ENCODE data around the gene NETO2. TPM values are rescaled to one million over a fixed set of nuclear protein-coding genes. Genes with fewer than 3 reads are reported as not detected.
"Not testable (repeated sequence)": the region's sequence is repeated elsewhere in the genome, so short reads cannot be mapped to it uniquely, and the experiment has no call there.

The NETO2 gene
- polyA plus RNA-seq, 3 donors: 12.4 to 15.7 (median 14.3) TPM

DNA sequence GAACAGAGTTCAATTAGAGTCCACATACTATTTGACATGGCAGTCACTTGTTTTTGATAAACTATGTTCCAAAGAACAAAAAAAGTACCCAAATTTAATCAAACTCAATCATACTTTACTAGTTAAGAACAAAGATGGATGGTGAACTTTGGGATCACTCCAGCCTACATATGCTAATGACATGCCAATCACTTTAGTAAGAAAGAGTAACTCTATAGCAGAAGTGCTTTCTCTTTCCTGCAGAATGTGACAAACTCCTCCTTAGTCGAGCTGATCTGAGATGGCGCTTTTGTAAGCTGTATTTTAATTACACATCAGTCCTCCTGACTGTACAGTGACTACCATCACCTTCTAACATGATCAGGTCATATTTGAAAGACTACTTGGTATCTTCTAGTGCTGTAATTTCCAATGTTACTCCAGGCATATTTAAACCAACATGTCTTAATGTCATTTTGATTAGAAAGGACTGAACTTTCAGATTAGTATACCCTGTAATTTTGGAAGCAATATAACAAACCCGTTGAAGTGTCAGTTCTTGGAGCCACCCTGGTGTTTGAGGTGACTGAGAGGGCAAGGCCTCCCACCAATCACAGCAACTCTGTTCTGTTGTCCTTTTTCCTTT is 4.1 kb downstream of the NETO2 start:
- H3K4me2 ChIP-seq (replicated peaks; ENCODE audit: extremely low read depth, low read length, poor library complexity, severe bottlenecking): no peak overlapping the region

DNA sequence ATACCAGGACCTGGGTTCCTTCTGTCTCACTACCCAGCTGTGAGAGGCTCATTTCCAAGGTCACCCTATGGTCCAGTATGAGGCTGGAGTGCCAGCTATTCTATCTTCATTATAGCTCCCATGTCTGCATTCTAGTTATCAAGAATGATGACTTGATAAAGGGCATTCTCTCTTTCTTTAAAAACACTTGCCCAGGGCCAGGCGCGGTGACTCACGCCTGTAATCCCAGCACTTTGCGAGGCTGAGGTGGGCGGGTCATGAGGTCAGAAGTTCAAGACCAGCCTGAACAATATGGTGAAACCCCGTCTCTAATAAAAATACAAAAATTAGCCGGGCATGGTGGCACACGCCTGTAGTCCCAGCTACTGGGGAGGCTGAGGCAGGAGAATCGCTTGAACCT is 5.8 kb downstream of the NETO2 start:
- intact Hi-C loops (cut with micrococcal nuclease); H3K36me3 ChIP-seq (replicated peaks in 1 of 2; ENCODE audit: control insufficient read depth in 1 of 2, insufficient read depth in 2 of 2, low read length in 2 of 2); H3K4me3 Mint-ChIP-seq: not testable (repeated sequence)

More for the DNA sequence above, 4.1 kb downstream of the NETO2 start:
- Mint-ChIP-seq H3K4me3 (no peak overlapping the region), H3K36me3 (peaks cover 0 to 2% of the 10 kb centered on the region in 2 donors), H3K27ac (peak overlapping the region in 1 of 7 donors; percentile 84), H3K27me3 (ENCODE audit: low read depth in 3 of 3) (peaks cover 2 to 5% (median 4%) of the 10 kb centered on the region in 3 donors), H3K9me3 (peaks cover 0 to 3% (median 2%) of the 10 kb centered on the region in 7 donors), H3K4me1 (peaks cover 40% of the 10 kb centered on the region)
- Histone ChIP-seq H3K36me3 (replicated peaks in 1 of 2; ENCODE audit: control insufficient read depth in 1 of 2, insufficient read depth in 2 of 2, low read length in 2 of 2) (no peaks in the 10 kb centered on the region), H3K79me2 (ENCODE audit: insufficient read depth, low read length) (peaks cover 73% of the 10 kb centered on the region), H3K27me3 (ENCODE audit: control insufficient read depth in 2 of 2, insufficient read depth in 2 of 2, low read length in 2 of 2) (peaks cover 0 to 5% of the 10 kb centered on the region in 2 donors), H3K9me3 (replicated peaks in 1 of 2; ENCODE audit: control insufficient read depth in 1 of 2, insufficient read depth in 1 of 2, low read length in 2 of 2) (no peaks in the 10 kb centered on the region), H3K9ac (ENCODE audit: insufficient read depth, low read length, poor library complexity, severe bottlenecking) (no peak overlapping the region), H2AFZ (ENCODE audit: insufficient read depth, low read depth, low read length, poor library complexity, severe bottlenecking) (no peak overlapping the region), H3K4me1 (ENCODE audit: control insufficient read depth in 1 of 2, insufficient read depth in 2 of 2, low read length in 2 of 2) (peaks cover 18 to 55% of the 10 kb centered on the region in 2 donors), H3K27ac (ENCODE audit: low read depth in 1 of 2, low read length in 2 of 2) (no peak overlapping the region), H4K20me1 (ENCODE audit: insufficient read depth, low read length) (no peaks in the 10 kb centered on the region), H3K4me3 (replicated peaks in 1 of 3; ENCODE audit: low read depth in 2 of 3, low read length in 3 of 3) (no peak overlapping the region)
- WGBS (ENCODE audit: insufficient coverage): no CpG with 5 or more reads among the region's 3 CpGs
- TF ChIP-seq, protein P1, sequence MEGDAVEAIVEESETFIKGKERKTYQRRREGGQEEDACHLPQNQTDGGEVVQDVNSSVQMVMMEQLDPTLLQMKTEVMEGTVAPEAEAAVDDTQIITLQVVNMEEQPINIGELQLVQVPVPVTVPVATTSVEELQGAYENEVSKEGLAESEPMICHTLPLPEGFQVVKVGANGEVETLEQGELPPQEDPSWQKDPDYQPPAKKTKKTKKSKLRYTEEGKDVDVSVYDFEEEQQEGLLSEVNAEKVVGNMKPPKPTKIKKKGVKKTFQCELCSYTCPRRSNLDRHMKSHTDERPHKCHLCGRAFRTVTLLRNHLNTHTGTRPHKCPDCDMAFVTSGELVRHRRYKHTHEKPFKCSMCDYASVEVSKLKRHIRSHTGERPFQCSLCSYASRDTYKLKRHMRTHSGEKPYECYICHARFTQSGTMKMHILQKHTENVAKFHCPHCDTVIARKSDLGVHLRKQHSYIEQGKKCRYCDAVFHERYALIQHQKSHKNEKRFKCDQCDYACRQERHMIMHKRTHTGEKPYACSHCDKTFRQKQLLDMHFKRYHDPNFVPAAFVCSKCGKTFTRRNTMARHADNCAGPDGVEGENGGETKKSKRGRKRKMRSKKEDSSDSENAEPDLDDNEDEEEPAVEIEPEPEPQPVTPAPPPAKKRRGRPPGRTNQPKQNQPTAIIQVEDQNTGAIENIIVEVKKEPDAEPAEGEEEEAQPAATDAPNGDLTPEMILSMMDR (IDR thresholded peaks at IDR 0.05): no peak
- DNase-seq: no peak
- intact Hi-C loops (cut with micrococcal nuclease): loop anchor here (5.0 to 10.0 kb wide), 5 partner anchors 102 to 1495 kb away; partner anchors contain the start of genes ABCC12 (in 2 of the 2), DNAJA2 (in 1 of the 2), ITFG1 (in 1 of the 2) and PHKB (in 1 of the 2)

More for the DNA sequence above, 5.8 kb downstream of the NETO2 start:
- H3K4me2 ChIP-seq (replicated peaks; ENCODE audit: extremely low read depth, low read length, poor library complexity, severe bottlenecking); H3K9ac ChIP-seq (ENCODE audit: insufficient read depth, low read length, poor library complexity, severe bottlenecking); H4K20me1 ChIP-seq (ENCODE audit: insufficient read depth, low read length); H3K36me3 Mint-ChIP-seq; H3K27me3 Mint-ChIP-seq (ENCODE audit: low read depth in 3 of 3); H3K27me3 ChIP-seq (ENCODE audit: control insufficient read depth in 2 of 2, insufficient read depth in 2 of 2, low read length in 2 of 2); H3K27ac ChIP-seq (ENCODE audit: low read depth in 1 of 2, low read length in 2 of 2); H3K9me3 ChIP-seq (replicated peaks in 1 of 2; ENCODE audit: control insufficient read depth in 1 of 2, insufficient read depth in 1 of 2, low read length in 2 of 2); DNase-seq; H3K4me3 ChIP-seq (replicated peaks in 1 of 3; ENCODE audit: low read depth in 2 of 3, low read length in 3 of 3); H2AFZ ChIP-seq (ENCODE audit: insufficient read depth, low read depth, low read length, poor library complexity, severe bottlenecking); H3K9me3 Mint-ChIP-seq: not testable (repeated sequence)
- 88% methylated on average over 8 of the region's 9 CpGs for WGBS (ENCODE audit: insufficient coverage)
- Mint-ChIP-seq H3K27ac (peak overlapping the region in 2 of 7 donors; percentile 7 to 61), H3K4me1 (peaks cover 36% of the 10 kb centered on the region)
- Histone ChIP-seq H3K79me2 (ENCODE audit: insufficient read depth, low read length) (peaks cover 89% of the 10 kb centered on the region), H3K4me1 (ENCODE audit: control insufficient read depth in 1 of 2, insufficient read depth in 2 of 2, low read length in 2 of 2) (peaks cover 13 to 38% of the 10 kb centered on the region in 2 donors)

All from CD14-positive monocyte (primary cell).